ENCODE data around the gene CD44.
"Not testable (repeated sequence)": the region's sequence is repeated elsewhere in the genome, so short reads cannot be mapped to it uniquely, and the experiment has no call there.

Gene CD44

DNA sequence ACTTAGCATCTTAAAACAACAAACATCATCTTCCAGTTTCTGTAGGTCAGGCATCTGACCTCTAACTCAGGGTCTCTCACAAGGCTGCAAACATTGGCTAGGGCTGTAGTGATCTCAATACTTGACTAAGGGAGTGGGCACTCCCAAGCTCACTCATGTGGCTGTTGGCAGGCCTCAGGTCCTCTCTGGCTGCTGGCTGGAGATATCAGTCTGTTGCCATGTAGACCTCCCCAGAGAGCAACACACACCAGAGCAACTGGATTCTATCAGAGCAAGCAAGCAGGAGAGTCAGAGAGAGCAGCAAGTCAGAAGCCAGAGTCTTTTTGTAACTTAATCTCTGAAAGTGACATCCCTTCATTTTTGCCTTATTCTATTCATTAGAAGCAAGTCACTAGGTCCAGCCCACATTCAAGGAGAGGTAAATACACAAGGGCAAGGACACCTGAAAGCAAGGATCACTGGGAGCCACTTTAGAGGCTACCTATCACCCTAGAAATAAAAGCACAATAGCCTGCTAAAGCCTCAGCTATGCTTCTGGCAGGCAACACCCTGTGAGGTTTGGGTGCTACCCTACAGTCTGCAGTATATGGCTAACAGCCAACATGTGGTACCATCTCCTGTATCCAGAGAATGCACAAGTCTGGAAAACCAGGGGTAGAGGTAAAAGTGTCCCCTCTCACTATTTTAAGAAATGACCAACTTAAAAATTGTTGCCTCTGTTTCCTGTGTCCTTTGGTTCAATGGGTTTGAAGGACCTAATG, 33.5 kb upstream of the CD44 start:
- Mint-ChIP-seq H3K27me3 (no peaks in the 10 kb centered on the region), H3K27ac (peak overlapping the region; percentile 59), H3K4me1 (peaks cover 40 to 60% of the 10 kb centered on the region in 2 donors), H3K36me3 (no peaks in the 10 kb centered on the region), H3K9me3 (peaks cover 0 to 1% of the 10 kb centered on the region in 2 donors), H3K4me3 (no peak overlapping the region)
- no peak for DNase-seq
- no peak for ATAC-seq (replicated peaks)

DNA sequence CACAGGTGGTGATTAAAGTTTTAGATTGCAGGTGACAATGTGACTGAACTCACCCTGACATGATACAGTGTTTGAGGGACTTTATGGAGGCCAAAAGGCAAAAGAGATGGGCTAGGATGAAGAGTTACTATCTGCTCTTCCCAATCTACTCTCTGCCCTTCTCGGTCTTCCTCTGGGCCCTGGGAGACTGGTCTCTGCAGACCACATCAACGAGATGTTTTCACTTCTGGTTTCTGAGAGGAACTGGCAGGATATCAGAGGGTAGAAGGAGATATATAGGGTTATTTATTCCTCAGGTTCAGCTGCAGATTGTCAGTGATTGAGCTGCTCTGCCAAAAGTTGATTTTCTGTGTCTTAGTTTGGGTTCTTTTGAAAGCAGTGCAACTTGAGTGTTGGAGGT, 32.4 kb upstream of the CD44 start:
- H3K27ac Mint-ChIP-seq, result peak overlapping the region; percentile 27

DNA sequence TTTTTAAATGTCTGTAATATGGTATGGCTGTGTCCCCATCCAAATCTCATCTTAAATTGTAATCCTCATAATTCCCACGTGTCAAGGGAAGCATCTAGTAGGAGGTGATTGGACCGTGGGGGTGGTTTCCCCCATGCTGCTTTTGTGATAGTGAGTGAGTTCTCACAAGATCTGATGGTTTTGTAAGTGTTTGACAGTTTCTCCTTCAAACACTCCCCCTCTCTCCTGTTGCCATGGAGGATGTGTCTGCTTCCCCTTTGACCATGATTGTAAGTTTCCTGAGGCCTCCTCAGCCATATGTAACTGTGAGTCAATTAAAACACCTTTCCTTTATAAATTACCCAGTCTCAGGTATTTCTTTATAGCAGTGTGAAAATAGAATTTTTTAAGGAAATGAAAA, 31.1 kb upstream of the CD44 start:
- DNase-seq, result no peak
- no peaks in the 10 kb centered on the region for H3K36me3 Mint-ChIP-seq
- peak in 1 of 2 donors; percentile 26 for ATAC-seq (replicated peaks)
- H3K4me3 Mint-ChIP-seq, result no peak overlapping the region
- peaks cover 57 to 84% of the 10 kb centered on the region in 2 donors for H3K4me1 Mint-ChIP-seq
- H3K27ac Mint-ChIP-seq, result no peak overlapping the region
- H3K9me3 Mint-ChIP-seq, result peaks cover 0 to 1% of the 10 kb centered on the region in 2 donors
- H3K27me3 Mint-ChIP-seq, result no peaks in the 10 kb centered on the region

More for the DNA sequence above, 32.4 kb upstream of the CD44 start:
- H3K4me3 Mint-ChIP-seq, result peak overlapping the region; percentile 25 to 45
- no peak for DNase-seq
- no peaks in the 10 kb centered on the region for H3K27me3 Mint-ChIP-seq
- no peaks in the 10 kb centered on the region for H3K36me3 Mint-ChIP-seq
- ATAC-seq (replicated peaks), result peak; percentile 96
- H3K4me1 Mint-ChIP-seq, result peaks cover 50 to 71% of the 10 kb centered on the region in 2 donors
- peaks cover 0 to 1% of the 10 kb centered on the region in 2 donors for H3K9me3 Mint-ChIP-seq

DNA sequence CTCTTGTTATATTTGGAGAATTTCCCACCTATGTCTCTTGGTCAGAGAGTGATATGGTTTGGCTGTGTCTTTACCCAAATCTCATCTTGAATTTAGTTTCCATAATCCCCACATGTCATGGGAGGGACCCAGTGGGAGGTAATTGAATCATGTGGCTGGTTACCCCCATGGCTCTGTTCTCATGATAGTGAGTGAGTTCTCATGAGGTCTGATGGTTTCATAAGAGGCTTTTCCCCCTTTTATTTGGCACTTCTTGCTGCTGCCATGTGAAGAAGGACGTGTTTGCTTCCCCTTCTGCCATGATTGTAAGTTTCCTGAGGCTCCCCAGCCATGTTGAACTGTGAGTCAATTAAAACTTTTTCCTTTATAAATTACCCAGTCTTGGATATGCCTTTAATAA, 30.6 kb upstream of the CD44 start:
- not testable (repeated sequence) for H3K27me3 Mint-ChIP-seq; H3K4me3 Mint-ChIP-seq; H3K36me3 Mint-ChIP-seq; DNase-seq; H3K27ac Mint-ChIP-seq; ATAC-seq (replicated peaks); H3K9me3 Mint-ChIP-seq
- peaks cover 57 to 83% of the 10 kb centered on the region in 2 donors for H3K4me1 Mint-ChIP-seq

DNA sequence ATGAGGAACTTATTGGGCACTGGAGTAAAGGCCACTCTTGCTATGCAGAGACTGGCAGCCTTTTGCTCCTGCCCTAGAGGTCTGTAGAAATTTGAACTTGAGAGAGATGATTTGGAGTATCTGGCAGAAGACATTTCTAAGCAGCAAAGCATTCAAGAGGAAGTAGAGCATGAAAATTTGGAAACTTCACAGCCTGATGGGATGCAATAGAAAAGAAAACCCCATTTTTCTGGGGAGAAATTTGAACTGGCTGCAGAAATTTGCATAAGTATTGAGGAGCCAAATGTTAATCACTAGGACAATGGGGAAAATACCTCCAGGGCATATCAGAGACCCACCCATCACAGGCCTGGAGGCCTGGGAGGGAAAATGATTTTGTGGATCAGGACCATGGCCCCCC, 29.9 kb upstream of the CD44 start:
- no peak overlapping the region for H3K27ac Mint-ChIP-seq
- peaks cover 0 to 1% of the 10 kb centered on the region in 2 donors for H3K9me3 Mint-ChIP-seq
- peaks cover 57 to 80% of the 10 kb centered on the region in 2 donors for H3K4me1 Mint-ChIP-seq
- H3K4me3 Mint-ChIP-seq, result no peak overlapping the region
- no peak for ATAC-seq (replicated peaks)
- no peaks in the 10 kb centered on the region for H3K36me3 Mint-ChIP-seq
- H3K27me3 Mint-ChIP-seq, result no peaks in the 10 kb centered on the region
- DNase-seq, result no peak

DNA sequence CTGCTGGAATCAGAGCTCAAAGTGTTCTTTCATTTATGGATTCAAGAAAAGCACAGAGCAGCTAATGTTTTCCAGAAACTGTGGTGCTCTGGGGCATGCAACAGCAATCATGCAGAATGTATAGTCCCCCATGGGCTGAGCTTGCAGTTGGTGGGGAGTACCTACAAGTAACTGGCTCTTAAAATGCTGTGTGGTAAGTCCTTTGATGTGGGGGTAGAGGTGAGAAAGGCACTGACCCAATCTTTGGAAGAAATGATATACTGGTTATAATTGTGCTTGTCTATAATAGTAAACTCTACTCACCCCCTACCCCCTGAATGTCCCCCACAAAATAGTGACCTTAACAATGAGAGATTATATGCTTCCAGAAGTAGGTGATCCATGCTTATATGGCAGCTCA, 29.1 kb upstream of the CD44 start:
- DNase-seq (no peak), ATAC-seq (replicated peaks) (no peak)
- Mint-ChIP-seq H3K9me3 (peaks cover 0 to 1% of the 10 kb centered on the region in 2 donors), H3K4me3 (no peak overlapping the region), H3K36me3 (no peaks in the 10 kb centered on the region), H3K27ac (no peak overlapping the region), H3K27me3 (no peaks in the 10 kb centered on the region), H3K4me1 (peaks cover 59 to 88% of the 10 kb centered on the region in 2 donors)

DNA sequence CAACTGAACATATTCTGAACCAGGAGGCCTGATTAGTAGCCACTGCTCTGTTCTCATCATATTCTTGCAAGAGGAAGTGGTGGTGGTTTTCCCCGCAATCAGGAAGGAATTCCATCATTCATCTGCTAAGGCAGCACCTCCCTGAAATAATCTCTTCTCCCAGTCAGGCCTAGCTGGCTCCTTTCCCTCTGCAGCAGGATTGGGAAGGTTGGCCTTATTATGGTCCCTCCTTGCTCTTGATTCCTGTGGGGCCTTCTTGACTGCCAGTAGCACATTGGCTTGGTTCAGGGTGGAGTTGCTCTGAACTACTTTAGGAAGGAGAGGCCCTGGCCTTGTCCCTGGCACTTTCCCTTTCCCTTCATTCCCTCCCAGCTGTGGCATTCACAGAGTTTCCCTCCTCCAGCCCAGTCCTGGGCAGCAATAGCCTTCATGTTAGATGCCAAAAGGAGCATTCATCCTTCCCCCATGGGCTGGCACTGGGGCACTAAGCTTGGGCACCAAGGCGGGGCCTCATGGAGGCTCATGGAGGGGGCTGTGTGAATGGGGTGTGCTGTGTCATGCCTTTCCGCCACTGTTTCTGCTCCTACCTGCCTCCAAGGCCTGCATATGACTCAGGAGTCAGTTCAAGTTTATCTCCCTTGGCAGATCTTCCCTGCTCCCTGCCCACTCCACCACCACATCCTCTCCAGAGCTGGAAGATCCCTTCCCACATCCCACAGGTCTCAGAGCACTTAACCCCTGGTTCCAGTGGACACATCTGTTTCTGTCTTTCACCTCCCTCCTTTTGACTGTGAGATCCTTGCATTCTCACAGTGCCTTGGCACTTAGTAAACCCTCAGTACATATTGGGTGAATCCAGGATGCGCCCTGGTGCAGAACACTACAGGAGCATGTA, 27.6 kb upstream of the CD44 start:
- H3K36me3 Mint-ChIP-seq, result no peaks in the 10 kb centered on the region
- H3K4me1 Mint-ChIP-seq, result peaks cover 59 to 90% of the 10 kb centered on the region in 2 donors
- no peak overlapping the region for H3K4me3 Mint-ChIP-seq
- ATAC-seq (replicated peaks) (no peak), DNase-seq (no peak)
- no peak overlapping the region for H3K27ac Mint-ChIP-seq
- no peaks in the 10 kb centered on the region for H3K27me3 Mint-ChIP-seq
- H3K9me3 Mint-ChIP-seq, result peaks cover 0 to 1% of the 10 kb centered on the region in 2 donors

DNA sequence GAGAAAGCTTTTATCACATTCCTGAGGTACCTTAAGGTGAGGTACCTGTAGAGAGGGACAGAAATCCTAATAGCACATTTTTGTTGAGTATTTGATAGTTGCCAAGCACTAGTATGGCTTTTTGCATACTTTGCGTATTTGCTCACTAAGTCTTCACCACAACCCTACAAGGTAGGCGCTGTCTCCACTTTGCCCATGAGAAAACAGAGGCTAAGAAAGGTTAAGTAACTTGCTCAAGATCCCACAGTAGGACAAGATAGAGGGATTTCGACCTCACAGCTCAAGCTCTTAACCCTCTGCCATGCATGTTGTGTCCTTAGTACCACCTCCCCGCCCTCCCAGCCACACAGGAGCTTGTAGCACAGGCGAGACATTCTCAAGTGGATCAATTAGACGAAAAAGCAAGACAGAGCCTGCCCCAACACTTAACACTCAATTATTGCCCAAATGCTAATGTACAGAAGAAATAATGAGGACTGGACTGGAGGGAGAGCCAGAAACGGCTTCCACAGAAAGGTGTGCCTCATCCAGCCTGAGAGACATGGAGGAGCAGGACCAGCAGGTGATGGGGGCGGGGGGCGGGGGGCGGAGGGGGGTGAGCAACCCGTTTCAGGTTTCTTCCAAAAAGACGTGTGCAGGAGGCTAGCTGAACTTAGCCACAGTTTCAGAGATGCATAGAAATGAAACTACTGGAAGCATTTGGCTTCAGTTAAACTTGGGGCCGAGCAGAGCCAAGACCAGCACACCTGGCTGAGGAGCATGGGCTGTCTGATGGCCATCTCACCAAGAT, 26.7 kb upstream of the CD44 start:
- H3K27ac Mint-ChIP-seq, result no peak overlapping the region
- H3K4me3 Mint-ChIP-seq, result no peak overlapping the region

DNA sequence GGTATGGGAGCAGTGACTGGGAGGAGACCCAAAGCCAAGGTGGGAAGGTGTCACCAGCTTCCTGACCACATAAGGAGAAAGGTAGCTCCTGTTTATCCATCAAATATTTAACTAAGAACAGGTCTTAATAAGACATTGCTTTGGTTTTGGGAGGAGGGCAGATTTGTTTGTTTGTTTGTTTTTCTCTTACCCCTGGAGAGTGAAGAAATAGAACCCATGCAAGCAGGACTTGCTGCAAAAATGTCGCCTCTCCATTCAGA, 26.2 kb upstream of the CD44 start:
- Mint-ChIP-seq H3K4me1 (peaks cover 50 to 90% of the 10 kb centered on the region in 2 donors), H3K36me3 (no peaks in the 10 kb centered on the region), H3K27ac (no peak overlapping the region), H3K4me3 (no peak overlapping the region), H3K27me3 (no peaks in the 10 kb centered on the region), H3K9me3 (peaks cover 0 to 1% of the 10 kb centered on the region in 2 donors)
- DNase-seq (no peak), ATAC-seq (replicated peaks) (no peak)

More for the DNA sequence above, 26.7 kb upstream of the CD44 start:
- Mint-ChIP-seq H3K36me3 (no peaks in the 10 kb centered on the region), H3K27me3 (no peaks in the 10 kb centered on the region), H3K9me3 (peaks cover 0 to 1% of the 10 kb centered on the region in 2 donors), H3K4me1 (peaks cover 51 to 90% of the 10 kb centered on the region in 2 donors)
- ATAC-seq (replicated peaks) (no peak), DNase-seq (no peak)

DNA sequence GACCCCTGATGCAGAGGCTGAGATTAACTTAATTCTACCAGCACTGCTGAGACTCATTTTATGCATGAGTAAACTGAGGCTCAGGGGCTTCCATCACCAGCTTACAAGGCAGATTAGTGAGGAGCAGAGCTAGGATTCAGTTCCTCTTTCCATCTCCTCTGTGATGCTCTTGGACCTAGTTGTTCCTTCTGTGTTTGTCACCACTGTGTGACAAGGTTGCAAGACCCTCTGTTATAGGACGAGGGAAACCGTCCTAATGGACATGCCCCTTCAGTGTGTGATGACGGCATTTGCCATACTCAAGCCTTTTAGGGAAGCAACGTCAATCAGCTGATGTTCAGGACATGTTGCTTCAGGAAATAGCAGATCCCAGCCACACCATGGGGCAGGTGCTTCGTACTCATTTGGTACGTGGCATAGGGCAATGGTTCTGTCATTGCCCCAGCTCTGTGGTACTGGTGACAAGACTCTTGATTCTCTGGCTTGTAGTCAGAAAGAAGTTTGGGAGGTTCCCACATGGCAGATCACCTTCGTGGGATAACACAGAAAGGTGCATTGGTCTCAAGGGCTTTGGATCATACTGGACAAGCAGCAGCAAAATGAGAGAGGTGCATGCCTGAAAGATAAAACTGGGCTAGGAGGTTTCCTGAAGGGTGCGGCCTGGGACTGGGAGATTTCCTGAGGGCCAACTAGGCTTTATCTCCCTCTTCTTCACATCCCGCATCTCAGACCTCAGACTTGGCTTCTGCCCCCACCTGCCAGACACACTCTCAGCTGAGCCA, 23.9 kb upstream of the CD44 start:
- Mint-ChIP-seq H3K4me1 (peaks cover 56 to 90% of the 10 kb centered on the region in 2 donors), H3K9me3 (peaks cover 1 to 5% of the 10 kb centered on the region in 2 donors), H3K36me3 (peaks cover 0 to 4% of the 10 kb centered on the region in 2 donors), H3K27ac (peak overlapping the region; percentile 84), H3K27me3 (no peaks in the 10 kb centered on the region), H3K4me3 (no peak overlapping the region)
- peak; percentile 93 to 95 for ATAC-seq (replicated peaks)
- DNase-seq, result peak; percentile 61

DNA sequence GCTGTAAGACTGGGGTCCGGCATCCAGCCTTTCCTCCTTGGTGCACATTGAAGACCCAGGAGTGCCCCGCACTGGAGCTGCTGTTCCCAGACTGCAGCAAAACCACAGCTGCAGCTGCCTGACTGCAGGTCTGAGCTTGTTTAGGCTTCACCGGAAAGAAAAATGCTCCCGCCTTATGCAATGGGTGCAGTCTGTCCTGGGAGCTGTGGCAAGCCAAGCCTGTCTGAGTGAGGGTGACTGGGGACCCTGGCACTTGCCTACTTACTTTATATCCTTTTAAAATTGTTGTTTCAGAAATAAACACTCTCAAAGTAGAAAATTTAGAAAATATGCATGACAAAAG, 23.3 kb upstream of the CD44 start:
- Mint-ChIP-seq H3K9me3 (peaks cover 1 to 5% of the 10 kb centered on the region in 2 donors), H3K4me1 (peaks cover 53 to 90% of the 10 kb centered on the region in 2 donors), H3K36me3 (peaks cover 0 to 4% of the 10 kb centered on the region in 2 donors), H3K27ac (no peak overlapping the region), H3K27me3 (no peaks in the 10 kb centered on the region), H3K4me3 (no peak overlapping the region)
- no peak for DNase-seq
- ATAC-seq (replicated peaks), result no peak

DNA sequence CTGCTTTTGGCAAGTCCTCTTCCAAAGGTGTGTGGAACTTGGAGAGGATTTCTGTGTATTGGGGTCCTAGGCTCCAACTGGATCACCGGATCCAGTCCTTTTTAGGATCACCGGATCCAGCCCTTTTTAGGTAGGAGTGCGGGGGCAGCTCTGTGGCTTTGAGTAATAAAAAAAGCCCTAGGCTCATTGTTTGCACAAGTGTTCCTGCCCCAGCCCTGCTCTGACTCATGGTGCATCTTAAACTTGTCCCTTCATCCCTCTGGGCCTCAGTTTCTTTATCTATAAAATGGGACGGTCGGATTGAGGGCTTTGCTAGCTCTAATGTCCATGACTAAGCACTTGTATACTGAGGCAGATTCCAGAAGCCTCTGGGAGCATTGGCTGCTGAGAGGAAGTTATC, 22.7 kb upstream of the CD44 start:
- ATAC-seq (replicated peaks) (no peak), DNase-seq (no peak)
- peaks cover 1 to 5% of the 10 kb centered on the region in 2 donors for H3K9me3 Mint-ChIP-seq
- H3K27ac Mint-ChIP-seq, result peak overlapping the region; percentile 25
- H3K4me3 Mint-ChIP-seq, result no peak overlapping the region
- H3K36me3 Mint-ChIP-seq, result peaks cover 0 to 4% of the 10 kb centered on the region in 2 donors
- no peaks in the 10 kb centered on the region for H3K27me3 Mint-ChIP-seq
- peaks cover 50 to 90% of the 10 kb centered on the region in 2 donors for H3K4me1 Mint-ChIP-seq

DNA sequence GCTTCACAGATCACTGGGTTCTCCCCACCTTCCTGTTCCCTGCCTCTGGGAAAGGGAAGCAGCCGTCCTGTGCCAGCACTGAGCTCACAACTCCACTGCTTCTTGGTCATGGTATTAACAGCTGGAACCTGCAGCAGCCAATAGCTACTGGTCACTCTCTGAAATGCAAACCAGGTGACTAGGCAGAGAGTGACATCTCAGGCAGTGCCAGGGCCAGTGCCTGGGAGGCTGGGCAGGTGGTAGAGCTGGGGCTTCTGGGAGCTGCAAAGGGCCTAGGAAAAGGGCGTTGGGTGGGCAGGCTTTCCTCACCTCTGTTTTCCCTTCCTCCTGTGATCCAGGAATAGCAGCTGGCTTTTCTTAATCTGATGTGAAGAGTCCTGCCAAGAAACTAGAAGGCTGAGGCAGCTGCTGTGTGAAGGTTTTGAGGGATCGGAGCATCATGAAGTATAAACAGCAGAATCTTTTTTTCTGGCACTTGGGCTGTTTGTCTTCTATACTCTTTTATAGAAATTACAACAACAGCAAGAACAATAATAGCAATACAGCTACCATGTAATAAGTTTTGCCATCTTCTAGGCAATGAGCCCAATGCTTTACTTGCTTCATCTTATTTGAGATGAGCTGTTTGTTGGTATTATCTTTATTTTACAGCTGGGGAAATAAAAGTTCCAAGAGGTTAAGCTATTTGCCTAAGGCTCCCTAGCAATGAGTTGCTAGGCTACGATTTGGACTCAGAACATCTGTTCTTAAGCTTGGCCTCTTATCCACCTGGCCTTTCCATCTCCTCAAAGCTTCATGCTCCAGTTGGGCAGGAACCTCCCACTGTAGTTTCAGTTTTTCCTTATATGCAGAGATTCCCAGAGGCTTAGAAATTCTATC, 22.0 kb upstream of the CD44 start:
- Mint-ChIP-seq H3K27me3 (no peaks in the 10 kb centered on the region), H3K9me3 (peaks cover 1 to 5% of the 10 kb centered on the region in 2 donors), H3K4me3 (no peak overlapping the region), H3K36me3 (peaks cover 0 to 4% of the 10 kb centered on the region in 2 donors), H3K27ac (peak overlapping the region; percentile 25), H3K4me1 (peaks cover 44 to 88% of the 10 kb centered on the region in 2 donors)
- DNase-seq, result no peak
- ATAC-seq (replicated peaks), result no peak

Data from stimulated activated naive B cell treated with anti-CD40 and anti-IgM and Interleukin-4, amounts not matched to agents 10 μg/mL and 1 μg/mL and 100 μg/mL, for 72 hours (primary cell).